SIG-M5 (cell line): Measurements from ENCODE around the gene RIMS4.
"Not testable (repeated sequence)": the region's sequence is repeated elsewhere in the genome, so short reads cannot be mapped to it uniquely, and the experiment has no call there.

Experiments used
- DNase-seq: peaks from one replicate; lab custom pipeline; 2025; lab: John Stamatoyannopoulos, UW

RIMS4 gene

GRCh38 chr20:44795836-44796235 lies 14.5 kb downstream of the RIMS4 start:
- DNase-seq: no peak

GRCh38 chr20:44792796-44793195 lies 17.6 kb downstream of the RIMS4 start:
- DNase-seq: no peak

DNA sequence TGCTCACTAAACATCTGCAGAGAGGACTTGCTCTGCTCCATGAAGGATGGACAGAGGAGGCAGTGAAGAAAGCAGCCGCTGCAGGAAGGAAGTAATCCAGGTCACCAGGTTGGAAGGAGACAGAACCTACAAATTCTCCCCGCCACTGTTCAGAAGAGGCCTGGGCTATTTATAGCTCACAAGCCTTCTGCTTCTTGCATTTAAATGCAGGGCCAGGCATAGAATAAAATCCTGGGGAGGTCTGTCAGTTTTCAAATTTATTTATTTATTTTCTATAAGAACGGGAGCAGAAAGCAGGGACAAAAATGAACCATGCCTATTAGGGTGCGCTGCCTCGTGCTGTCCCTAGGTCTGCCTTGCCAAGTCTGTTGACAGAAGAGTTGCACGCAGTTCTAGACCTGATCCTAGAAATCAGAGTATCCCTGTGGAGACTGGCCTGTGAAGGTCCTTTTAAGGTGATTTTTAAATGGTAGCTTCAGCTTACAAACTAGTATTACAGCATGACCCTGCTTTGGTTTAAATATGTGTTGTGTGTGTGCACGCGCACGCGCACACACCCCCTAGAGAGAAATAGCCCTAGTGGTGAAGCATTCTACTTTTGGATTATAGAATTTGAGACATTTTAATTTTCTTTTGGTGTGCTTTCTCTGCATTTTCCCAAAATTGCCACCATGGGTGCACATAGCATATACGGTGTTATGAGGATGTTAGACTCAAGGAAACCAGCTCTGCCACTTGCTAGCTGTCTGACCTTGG lies 19.5 kb downstream of the RIMS4 start:
- no peak for DNase-seq

DNA sequence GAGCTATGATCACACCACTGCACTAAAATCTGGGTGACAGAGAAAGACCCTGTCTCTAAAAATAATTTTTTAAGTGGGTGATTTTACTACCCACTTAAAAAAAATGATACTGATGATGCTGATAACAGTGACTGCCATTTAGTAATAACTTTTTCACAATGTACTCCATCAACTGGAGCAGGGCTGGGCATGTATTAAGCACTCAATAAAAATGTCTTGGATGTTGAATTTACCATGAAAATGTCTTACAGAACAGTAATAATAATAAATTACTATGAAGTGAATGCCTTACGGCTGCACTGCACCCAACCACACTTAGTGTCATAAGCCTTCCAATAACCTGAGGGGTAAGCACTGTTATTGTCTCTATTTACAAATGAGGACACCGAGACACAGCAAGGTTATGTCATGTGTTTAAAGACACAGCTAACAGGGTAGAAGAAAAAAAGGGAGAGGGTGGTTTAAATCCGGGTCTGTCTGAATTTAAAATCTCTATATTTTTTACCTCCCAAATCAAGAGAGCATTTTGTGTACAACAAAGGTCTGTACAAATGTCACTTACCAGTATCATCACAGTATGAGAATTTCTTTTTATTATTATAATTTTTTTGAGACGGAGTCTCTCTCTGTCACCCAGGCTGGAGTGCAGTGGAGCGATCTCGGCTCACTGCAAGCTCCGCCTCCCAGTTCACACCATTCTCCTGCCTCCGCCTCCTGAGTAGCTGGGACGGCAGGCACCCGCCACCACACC lies 21.5 kb downstream of the RIMS4 start:
- DNase-seq: no peak

DNA sequence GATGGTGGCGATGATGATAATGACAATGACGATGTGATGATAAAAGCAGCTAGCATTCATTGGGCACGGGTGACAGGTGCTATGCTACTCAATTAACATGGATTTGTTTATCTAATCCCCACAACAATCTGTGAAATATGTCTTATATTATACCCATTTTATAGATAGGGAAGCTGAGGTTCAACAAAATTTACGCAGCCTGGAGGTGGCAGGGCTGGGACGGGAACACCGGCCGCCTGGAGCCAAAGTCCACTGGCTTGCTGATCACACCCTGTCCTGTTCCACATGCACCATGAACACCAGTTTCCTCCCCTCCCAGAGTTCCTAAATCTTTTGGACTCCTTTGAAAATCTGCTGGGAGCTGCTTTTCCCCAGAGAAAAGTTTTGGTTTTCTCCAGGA lies 23.0 kb downstream of the RIMS4 start:
- DNase-seq: no peak

- DNase-seq: no peak
Observed at GRCh38 chr20:44785768-44786167, 24.6 kb downstream of the RIMS4 start.

GRCh38 chr20:44784688-44785087 lies 25.7 kb downstream of the RIMS4 start:
- DNase-seq: no peak

- DNase-seq: no peak
Observed at GRCh38 chr20:44781791-44782190, 28.6 kb downstream of the RIMS4 start.

DNA sequence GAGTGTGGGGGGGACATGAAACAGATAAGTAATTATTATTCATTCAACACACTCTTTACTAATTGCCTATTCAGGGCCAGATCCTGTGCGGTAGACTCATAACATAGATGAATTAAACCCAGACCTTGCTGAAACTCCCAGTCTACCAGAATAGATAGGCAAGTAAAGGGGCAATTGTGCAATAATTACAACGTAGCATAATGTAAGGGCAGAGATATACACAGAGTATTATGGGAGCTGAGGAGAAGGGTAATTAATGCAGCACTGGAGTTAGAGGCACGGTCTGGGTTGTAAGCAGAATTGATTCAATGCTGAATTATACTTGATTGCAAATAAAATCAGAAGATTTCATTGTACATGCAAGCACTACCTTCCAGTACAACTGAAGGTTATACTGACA lies 29.2 kb downstream of the RIMS4 start:
- no peak for DNase-seq

- no peak for DNase-seq
Observed at GRCh38 chr20:44780226-44780625, 30.1 kb downstream of the RIMS4 start.

DNA sequence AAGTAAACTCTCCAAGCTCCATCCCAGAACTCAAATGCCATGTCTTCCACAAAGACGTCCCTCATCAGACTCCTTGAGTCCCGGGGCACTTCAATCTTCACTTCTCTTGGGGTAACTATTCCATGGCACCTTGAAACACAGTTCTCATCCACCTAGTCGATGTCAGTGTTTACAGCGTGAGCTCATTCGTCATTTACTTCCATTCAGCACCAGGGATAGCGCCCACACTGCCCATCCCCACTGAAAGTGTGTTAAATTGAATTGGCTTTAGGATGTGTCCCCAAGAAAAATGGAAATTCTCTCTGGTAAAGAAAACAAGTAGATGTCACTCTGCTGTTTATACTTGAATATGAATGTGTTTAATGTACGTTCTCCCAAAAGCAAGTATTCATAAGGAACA lies 33.4 kb downstream of the RIMS4 start:
- no peak for DNase-seq

DNA sequence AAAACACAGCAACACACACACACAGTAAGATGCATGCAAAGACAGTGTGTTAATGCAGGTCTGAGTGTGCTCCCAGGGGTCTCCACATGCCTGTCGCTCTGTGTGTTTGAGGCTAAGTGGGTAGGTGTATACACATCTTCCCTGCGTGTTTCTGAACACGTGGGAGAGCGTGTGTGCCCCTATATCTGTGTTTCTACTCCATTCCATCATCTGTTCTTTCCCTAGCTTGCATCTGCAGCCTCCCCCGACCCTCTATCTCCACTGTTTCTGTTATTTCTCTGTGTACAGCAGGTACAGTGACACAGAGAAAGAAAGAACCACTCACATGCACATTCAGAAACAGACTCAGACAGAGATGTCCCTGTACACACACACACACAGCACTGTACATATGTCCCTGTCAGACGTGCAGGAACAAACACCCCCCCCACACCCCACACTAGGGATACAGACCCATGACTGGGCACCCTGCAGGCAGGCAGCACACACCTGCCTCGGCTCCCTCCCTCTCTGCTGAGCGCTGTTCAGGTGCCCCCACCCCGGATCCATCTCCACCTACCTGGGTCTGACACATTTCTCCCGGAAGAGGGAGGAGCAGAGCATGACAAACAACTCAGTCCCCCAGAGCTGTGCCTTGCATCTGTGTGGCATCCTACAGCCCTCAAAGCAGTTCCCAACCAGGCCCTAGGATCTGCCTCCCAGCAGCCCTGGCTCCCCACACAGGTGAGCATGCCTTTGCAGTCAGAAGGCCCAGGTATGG lies 37.1 kb downstream of the RIMS4 start:
- no peak for DNase-seq

DNA sequence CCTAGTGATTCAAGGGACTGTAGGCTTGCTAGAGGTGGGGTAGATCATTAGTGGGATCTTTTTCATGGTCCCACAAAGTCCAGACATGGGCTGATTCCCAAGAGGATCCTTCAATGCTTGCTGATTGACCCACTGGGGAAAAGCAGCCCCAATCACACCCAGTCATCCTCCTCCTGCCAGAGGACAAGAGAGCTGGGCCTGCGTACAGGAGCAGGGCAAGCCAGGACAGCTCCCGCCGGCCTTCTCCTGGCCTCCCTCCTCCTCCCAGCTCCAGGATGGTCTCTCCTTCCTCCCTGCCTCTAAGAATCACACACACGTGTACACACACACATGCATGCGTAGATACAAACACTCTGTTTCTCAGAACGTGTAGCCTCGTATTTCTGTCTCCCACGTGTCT lies 37.7 kb downstream of the RIMS4 start:
- no peak for DNase-seq

DNA sequence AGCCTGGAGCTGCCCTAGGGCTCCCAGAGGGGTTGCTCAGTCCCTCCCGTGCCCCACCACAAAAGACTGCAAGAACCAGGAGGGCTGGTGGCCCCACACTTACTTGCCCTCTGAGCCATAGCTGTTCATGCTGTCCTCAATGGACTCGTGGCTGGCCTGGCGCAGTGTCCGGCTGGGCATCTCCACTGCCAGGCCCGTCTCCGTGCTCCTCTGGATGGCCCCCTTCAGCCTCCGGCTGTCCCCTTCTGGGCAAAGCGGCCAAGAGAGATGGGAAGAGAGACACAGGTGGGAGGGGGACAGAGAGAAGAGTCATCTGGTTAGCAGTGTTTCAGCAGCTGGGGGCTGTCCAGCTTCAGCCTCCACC lies 39.2 kb downstream of the RIMS4 start:
- no peak for DNase-seq

DNA sequence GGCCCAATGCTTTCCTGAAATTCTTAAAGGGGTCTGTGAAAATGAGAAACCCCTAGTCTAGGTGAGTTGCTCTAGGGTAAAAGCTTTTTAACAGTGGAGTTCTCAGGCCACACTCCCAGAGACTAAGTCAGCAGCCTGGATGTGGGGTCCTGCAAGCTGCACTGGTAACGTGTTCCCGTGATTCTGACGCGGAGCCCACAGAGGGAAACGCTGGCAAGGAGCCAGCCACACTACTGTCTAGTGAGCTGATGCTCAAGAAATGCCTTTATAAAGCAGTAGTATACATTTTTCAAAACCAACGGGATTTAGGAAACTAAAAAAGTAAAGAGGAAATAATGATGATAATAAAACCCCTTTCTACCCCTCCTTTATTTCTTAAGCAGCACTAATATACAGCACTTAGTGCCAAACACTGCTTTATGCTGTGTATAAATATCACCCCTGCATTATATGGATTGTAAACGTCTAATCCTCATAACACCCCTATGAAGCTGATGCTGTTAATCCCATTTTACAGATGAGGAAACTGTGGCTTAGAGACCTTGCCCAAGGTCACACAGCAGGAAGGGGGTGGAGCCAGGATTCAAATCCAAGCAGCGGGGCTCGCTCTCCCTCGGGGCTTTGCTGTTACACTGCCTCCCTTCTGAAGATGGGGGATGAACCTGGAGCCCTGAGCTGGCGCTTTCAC lies 39.7 kb downstream of the RIMS4 start:
- DNase-seq: no peak

- DNase-seq: no peak
Observed at GRCh38 chr20:44769481-44769863, 40.9 kb downstream of the RIMS4 start.

DNA sequence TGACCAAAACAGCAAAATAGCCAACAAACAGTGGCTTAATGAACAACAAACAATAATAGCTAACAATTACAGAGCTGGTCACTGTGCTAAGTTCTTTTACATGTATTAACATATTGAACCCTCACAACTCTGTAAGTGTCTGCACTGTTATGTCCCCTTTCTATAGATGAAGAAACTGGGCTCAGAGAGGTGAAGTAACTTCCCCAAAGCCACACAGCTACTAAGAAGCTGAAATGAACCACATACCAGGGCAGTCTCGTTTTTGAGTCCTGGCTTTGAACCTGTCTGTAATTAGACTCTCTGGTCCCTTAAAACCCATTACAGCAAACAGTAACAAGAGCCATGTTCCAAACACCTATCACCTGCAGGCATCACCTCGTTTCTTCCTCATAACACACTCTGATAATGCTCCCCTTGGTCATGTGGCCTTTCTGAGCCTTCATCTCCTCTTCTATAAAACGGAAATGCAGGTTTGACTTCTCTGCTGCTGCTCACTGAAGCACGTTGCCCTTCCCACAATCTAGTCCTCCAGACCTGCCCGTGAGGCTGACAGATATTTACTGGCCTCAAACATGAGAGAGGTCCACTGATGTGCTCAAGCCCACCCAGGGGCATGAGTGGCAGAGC lies 41.4 kb downstream of the RIMS4 start:
- no peak for DNase-seq

DNA sequence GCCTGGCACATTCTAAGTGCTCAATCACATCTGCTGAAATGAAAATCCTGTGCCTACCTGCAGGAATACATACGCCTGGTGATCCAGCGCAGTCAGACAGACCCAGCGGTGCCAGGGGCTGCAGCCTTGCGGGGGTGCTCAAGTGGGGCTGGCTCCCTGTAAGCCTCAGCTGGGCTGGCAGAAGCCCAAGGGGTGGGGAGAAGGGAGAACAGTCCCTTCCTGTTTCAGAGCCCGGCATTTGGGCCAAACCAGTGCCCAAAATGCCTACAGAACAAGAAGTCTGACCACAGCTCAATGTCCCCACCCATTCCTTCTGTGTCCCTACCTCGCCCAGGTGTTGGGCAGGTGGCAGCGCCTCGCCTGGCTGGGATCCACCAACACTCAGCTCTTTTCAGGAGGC lies 42.1 kb downstream of the RIMS4 start:
- no peak for DNase-seq

GRCh38 chr20:44765701-44766347 lies 44.5 kb downstream of the RIMS4 start:
- DNase-seq: no peak

DNA sequence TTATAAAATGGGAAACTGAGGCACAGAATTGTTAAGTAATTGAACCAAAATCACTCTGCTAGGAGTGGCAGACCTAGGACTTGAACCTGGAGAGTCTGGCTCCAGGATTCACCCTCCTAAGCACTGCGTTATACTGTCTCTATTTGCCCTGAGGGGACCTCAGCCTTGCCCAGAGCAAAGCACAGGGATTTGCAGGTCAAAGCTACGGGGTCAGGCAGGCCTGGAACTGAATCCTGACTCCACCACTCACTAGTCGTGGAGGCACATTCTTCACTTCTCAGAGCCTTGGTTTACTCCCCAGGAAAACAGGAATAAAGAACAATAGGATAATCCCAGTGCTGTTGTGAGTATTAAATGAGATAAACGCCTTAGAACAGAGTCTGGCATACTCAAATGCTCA lies 45.3 kb downstream of the RIMS4 start:
- no peak for DNase-seq

GRCh38 chr20:44763798-44764197 lies 46.5 kb downstream of the RIMS4 start:
- DNase-seq: not testable (repeated sequence)
